Raji (cell line): ENCODE data around the gene LINGO3.

Experiments used
- POLR2A ChIP-seq: IDR thresholded peaks from 2 replicates; pipeline ENCODE4 v1.6.1; 2011; ENCODE audit warnings: low read depth, low read length, control low read depth; ENCODE audit not compliant: insufficient read depth

Gene LINGO3

DNA sequence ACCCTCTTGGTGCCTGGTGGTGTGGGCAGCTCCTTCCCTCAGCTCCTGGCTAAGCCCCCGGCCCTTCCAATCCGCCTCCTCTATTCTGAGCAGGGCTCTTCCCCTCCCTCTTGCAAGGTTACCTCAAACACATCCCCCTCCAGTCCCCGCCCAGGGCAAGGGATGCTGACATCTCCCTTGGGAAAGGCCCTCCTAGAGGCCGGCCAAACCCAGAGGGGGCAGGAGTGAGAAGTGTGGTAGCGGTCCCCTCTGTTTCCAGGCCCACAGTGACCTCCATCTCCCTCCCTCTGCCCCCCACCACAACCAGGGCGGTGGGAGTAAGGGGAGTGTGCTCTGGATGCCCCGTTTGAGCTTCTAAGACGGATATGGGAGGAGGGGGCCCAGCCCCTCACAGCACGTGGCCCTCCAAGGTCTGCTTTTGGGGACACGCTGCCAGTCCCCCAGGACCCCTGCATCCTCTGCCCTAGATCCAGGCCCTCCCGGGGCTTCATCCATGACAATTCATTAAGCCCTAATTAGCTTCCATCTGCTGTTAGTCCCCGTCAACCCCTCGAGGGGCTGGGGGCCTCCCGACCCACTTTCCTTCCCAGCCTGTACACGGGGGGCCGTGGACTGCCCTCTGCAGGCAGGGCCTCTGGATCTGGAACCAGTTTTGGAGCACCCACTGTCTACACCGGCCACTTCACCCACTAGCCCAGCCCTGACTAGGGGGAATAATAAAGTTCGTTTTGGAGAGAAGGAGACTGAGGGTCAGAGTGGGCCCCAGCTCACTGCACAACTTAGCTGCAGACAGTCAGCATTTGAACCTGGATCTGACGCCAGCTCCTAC, 2.3 kb downstream of the LINGO3 start:
- TF ChIP-seq POLR2A, result no peak

DNA sequence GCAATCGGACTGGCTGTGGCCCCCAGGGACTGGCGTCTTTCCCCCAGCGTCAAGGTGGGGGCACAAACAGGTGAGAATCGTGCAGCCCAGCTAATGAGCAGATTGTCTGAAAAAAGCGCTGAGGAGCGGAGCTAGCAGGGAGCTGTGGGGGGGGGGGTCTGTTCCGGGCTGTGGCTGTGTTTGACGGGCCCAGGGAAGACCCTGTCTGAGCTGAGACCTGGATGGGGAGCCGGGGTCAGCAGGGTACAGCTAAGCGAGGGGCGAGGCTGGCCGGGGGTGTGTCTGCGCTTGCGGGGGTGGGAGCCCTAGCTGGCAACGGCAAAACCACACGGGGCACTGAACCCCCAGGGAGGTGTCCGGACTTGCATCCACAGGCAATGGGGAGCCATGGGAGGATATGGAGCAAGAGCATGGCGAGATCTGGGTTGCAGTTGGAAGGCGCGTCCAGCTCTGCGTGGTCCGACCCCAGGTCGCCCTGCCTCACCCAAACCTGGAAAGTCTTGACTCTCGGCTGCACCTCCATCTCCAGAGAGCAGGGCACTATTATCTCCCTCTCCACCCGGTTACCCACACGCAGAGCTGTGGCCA, 4.6 kb downstream of the LINGO3 start:
- no peak for TF ChIP-seq POLR2A

DNA sequence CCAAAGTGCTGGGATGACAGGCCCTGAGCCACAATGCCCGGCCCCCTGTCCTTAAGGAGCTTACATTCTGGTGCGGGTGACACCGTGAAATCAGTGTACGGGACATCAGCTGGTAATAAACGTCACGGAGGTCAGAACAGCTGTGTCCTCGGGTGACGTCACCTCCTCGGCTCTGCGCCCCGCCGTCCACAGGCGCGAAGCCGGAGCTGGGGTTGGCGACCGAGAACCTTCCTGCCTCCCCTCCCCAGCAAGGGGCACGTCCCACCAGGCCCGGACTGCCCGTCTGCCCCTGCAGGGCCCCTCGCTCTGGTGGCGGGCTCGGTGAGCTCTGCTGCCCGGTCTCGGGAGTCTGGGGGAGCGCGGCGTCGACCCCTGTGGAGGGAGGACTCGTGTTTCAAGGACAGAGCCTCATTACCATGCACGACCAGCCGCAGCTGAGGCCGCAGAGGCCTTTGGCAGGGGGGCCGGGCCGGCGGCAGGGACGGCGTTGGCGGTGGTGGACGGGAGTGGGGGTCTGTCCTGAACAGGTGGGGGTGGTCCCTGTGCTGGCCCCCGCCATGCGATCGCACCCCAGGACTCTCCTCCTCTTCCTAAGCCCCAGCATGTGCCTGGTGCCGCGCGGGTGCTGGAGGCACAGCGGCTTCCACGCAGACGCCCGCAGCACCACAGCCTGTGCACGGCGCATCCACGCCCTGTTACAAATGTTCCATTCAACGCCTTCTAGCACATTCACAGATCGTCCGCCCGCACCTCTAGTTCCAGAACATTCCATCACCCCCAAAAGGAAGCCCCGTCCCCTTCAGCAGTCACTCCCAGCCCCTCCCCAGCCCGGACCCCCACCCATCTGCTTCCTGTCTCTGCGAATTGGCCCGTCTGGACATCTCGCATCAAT, 5.4 kb downstream of the LINGO3 start:
- no peak for TF ChIP-seq POLR2A

DNA sequence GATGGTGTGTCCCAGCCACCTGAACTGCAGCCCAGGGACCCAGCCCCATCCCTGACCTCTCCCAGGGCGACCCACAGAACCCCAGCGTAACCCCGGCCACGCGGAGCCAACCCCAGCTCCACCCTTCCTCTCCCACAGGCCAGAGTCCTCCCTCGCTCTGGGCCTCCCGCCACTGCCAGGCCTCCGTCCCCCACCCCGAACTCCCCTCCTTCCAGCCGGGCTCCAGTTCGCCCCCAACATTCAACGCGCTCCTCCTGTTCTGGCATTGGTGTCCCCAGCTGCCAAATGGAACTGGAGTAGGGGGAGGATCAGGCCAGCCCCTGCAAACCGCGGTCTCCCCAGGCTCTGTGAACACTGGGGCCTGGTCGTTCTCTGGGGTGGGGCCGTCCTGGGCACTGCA, 7.4 kb downstream of the LINGO3 start:
- no peak for TF ChIP-seq POLR2A

DNA sequence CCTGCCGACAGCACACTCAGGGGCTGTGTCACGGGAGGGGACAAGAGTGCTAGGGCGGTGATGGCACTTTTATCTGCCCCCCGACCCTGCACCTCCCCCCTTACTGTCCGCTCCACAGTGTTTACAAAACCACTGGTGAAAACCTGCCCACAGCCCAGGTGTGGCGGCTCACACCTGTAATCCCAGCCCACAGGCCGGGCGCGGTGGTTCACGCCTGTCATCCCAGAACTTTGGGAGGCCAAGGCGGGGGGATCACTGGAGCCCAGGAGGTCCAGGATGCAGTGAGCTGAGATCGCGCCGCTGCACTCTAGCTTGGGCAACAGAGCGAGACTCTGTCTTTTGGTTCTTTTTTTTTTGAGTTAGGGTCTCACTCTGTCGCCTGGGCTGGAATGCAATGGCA, 11.8 kb downstream of the LINGO3 start:
- no peak for TF ChIP-seq POLR2A

DNA sequence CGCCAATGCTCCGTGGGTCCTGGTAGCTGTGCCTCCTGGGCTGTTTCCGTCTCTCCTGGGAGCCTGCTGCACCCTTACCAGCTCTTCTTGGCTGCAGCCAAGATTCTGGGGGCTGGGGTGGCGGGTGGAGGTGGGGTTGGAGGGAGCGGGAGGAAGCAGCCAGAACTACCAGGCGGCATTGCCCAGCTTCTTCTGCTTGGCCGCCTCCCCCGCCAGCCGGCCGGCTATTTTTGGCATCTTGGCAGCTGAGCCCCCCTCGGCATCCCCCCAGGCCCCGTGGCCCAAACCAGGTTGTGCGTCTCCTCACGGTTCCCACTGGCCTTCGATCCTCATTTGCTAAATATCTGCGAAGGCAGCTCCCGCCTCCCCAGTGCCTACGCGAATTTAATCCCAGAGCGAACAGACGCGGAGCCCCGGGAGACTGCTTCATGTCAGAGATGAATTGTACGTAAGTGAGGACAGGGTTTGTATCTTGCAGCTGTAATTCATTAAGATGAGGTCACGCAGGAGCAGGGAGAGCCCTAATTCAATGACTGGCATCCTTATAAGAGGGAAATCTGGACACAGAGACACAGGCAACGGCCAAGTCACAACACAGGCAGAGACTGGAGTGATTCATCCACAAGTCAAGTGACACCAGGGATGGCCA, 13.1 kb downstream of the LINGO3 start:
- no peak for TF ChIP-seq POLR2A

DNA sequence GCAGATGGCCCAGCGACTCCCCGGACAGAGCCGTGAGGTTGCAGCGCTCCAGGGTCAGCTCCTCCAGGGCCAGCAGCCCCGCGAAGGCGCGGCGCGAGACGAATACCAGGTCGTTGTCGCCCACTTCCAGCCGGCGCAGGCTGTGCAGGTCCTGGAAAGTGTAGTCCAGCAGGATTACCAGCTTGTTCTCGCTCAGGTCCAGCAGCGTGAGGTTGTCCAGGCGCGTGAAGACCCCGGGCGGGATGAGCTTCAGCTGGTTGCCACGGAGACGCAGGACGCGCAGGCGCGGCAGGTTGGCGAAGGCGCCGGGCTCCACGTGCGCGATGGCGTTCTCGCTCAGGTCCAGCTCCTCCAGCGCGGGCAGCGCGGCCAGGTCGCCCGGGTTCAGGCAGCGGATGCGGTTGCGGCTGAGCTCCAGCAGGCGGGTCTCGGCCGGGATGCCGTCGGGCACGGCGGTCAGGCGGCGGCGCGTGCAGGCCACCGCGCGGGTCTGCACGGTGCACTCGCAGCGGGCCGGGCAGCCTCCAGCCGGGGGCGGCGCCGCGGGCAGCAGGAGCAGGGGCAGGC, 16.7 kb downstream of the LINGO3 start:
- no peak for TF ChIP-seq POLR2A

DNA sequence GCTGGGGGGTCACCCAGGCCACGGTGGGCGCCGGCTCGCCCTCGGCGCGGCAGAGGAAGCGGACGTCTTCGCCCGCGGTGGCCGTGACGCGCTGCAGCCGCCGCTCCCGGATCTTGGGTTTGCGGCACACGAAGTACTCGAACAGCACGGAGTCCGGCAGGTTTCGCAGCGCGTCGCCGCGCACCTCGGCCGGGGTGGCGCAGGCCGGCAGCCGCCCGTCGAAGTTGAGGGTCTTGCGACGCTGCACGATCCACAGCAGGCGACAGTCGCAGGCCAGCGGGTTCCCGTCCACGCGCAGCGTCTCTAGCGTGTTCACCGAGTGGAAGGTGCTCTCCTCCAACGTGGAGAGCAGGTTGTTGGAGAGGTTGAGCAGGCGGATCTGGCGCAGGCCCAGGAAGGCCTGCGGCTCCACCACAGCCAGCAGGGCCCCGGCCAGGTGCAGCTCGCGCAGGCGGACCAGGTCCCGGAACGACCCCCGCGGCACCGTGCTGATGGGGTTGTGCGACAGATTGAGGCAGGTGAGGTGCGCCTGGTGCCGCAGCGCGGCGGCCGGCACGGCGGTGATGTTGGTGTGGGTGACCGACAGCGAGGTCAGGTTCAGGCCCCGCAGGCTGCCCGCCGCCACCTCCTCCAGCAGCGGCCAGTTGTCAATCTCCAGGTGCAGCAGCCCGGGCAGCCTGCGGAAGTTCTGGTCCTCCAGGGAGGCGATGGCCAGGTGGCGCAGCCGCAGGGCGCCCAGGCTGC, 17.3 kb downstream of the LINGO3 start:
- TF ChIP-seq POLR2A, result no peak

DNA sequence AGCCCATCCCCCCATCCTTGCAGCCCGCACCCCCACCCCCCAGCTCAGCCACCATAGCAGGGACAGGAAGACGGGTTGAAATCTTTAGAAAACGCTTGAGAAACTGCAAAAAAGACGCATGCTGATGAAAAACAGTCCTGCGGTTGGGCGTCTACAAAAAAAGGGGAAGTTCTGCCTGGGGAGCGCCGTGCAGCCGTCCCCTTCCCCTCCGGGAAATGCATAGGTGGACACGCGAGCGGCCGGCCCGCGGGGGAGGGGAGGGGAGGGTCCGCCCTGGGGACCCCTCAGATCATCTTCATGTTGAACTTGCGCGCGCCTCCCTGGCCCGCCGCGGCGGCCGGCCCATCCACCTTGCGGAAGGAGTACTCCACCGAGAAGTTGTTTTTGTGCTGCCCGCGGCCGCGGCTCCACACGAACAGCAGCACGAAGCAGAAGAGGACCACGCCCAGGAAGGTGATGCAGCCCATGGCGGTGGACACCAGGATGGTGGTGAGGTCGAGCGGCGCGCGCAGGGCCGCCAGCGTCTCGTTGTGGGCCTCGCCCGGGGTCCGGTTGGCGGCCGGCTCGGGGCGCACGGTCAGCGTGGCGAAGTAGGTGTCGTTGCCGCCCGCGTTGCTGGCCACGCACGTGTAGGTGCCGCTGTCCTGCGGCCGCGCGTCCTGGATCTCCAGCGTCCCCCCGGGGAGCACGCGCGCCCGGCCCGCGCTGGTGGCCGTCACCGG, 18.1 kb downstream of the LINGO3 start:
- peak; percentile 24; the same call in 1 of the 2 replicates for TF ChIP-seq POLR2A

DNA sequence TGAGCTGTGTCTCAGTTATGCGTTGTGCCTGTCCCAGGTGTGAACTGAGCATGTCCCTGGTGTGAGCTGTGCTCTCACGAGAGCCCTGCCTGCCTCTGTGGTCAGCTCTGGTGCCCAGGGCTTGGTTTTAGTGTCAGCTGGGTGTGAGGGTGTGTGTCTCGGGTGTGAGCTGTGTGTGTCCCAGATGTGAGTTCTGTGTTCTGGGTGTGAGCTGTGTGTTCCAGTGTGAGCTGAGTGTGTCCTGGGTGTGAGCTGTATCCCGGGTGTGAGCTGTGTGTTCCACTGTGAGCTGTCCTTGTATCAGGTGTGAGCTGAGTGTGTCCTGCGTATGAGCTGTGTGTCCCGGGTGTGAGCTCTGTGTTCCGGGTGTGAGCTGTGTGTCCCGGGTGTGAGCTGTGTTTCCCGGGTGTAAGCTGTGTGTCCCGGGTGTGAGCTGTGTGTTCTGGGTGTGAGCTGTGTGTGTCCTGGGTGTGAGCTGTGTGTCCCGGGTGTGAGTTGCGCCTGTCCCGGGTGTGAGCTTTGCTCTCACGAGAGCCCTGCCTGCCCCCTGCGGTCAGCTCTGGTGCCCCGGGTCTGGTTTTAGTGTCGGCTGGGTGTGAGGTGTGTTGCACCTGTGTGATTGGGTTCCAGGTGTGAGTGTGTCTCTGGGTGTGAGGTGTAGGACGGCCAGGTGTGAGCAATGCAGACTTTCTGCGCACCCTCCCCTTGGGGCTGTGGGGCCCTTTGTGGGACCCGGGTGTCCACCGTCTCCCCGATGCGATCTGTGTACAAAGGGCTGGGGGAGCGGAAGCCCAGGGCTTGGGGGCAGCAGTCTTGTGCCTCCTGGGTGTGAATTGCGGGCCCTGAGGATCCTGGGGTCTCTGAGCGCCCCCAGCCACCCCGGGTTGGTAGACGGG, 18.9 kb downstream of the LINGO3 start:
- no peak for TF ChIP-seq POLR2A

DNA sequence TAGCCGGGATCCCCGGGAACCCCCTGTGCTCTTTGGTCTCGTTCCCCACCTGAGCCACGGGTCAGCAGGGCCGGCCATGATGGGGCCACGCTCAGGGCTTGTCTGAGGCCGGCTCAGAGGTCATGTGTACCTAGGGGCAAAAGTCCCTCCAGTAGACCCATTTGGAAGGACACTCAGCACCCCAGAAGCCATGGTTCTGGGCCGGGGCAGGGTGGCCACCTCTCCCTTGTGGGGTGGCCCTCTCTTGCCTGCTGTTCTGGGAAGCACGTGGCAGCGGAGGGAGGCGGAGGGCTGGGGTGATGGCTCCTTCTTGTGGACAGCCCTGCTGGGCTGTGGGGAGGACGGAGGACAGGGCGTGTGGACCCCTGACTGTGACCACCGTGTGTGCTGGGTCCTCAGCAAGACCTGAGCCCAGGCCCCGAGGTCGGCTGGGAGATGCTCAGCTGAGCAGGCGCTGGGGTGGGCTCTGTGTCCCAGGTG, 19.6 kb downstream of the LINGO3 start:
- TF ChIP-seq POLR2A, result no peak

DNA sequence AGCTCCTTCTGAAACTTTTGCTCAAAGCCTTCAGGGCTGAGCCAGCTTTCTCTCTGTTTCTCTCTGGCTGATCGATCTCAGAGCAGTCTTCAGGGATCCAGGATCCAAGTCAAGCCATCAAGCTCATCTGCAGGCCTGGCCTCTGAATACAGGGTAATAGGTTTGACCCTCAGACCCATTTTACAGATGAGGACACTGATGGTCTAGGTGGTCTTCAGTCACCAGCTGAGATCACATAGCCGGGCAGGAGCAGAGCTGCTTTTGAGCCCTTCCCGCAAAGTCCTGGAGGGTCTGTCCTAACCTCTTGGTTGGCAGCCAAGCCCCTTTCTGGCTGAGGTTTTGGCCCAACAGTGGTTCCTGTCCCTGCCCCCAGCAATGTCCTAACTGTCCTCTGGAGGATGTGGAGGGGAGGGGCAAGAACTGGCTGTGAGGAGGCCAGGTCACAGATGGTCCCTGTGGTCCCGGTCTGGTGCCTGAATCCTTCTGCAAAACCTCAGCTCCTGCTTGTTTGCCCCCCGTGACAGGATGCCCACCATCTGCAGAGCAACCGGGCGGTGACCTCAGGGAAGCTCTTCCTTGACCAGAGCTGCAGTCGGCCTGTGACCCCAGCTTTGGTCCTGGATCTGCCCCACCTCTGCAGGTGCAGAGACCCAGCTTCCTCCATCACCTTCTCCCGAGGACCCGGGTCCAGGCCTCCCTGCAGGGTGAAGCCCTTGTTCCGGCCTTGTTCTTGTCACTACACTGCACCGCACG, 20.2 kb downstream of the LINGO3 start:
- no peak for TF ChIP-seq POLR2A
